Measurements from ENCODE around the gene ZDHHC12. TPM values are rescaled to one million over a fixed set of nuclear protein-coding genes. Genes with fewer than 3 reads are reported as not detected.

ZDHHC12 gene
- total RNA-seq, 1 donor from 2014 or later: 33.7 TPM

DNA sequence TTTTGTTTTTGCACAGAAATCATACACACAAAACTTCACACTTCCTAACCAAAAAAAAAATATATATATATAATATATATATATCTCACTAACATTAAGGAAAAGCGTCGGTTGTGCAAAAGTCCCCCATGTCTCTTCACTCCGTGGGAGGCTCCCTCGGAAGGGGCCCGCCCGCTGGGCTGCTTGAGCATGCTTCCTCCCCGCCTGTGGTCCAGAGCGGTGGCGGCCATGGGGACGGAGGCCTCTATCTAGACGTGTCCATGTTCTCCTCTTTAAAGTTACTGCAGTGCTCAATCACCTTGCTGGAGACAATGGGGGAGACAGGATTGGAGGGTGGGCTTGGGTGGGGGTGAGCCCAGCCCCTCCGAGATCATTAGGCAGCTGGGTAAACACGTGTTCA, 7.2 kb upstream of the ZDHHC12 start:
- no peak overlapping the region for H3K4me3 Mint-ChIP-seq (ENCODE audit: low read depth)
- no peak for DNase-seq (ENCODE audit: low spot score, unreplicated experiment)
- TF ChIP-seq, protein P1, sequence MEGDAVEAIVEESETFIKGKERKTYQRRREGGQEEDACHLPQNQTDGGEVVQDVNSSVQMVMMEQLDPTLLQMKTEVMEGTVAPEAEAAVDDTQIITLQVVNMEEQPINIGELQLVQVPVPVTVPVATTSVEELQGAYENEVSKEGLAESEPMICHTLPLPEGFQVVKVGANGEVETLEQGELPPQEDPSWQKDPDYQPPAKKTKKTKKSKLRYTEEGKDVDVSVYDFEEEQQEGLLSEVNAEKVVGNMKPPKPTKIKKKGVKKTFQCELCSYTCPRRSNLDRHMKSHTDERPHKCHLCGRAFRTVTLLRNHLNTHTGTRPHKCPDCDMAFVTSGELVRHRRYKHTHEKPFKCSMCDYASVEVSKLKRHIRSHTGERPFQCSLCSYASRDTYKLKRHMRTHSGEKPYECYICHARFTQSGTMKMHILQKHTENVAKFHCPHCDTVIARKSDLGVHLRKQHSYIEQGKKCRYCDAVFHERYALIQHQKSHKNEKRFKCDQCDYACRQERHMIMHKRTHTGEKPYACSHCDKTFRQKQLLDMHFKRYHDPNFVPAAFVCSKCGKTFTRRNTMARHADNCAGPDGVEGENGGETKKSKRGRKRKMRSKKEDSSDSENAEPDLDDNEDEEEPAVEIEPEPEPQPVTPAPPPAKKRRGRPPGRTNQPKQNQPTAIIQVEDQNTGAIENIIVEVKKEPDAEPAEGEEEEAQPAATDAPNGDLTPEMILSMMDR (IDR thresholded peaks at IDR 0.05; ENCODE audit: unreplicated experiment): no peak
- no peak overlapping the region for H3K27ac Mint-ChIP-seq
- H3K9me3 Mint-ChIP-seq (ENCODE audit: low read depth): no peaks in the 10 kb centered on the region
- peaks cover 5% of the 10 kb centered on the region for H3K36me3 Mint-ChIP-seq (ENCODE audit: insufficient read depth)
- H3K4me1 Mint-ChIP-seq (ENCODE audit: low read depth): no peaks in the 10 kb centered on the region
- no peaks in the 10 kb centered on the region for H3K27me3 Mint-ChIP-seq

DNA sequence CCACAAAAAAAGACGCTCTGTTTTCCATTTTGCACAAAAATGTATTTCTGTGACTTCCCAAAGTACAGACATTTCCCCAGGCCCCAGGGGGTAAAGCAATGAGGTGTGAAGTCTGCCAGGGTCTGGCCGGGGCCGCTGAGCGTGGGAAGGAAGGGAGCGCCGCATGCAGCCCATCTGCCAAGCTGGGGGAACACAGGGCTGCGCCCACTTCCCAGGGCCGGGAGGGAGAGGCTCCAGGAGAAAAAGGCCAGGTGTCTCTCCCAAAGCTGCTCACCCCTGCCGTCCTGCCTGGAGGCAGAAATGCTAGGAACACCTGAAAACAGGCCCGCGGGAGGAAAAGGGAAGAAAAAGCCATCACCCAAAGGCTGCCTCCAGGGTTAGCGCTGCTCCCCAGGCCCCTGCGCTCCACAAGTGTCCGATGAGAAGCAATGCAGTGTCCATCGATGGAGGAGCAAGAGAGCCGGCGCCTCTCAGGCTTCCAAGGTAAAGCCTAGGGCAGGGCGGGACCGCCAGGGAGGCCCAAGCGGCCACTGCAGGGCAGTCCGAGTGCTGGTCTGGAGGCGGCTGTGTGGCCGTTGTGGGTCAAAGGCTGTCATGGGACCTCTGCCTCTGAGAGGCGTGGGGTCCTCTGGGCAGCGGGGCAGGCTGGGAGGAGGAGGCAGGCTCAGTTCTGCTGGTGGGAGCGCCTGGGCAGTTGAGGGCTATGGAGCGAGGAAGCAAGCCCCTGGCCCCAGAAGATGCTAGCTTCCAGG, 6.0 kb upstream of the ZDHHC12 start:
- Mint-ChIP-seq H3K36me3 (ENCODE audit: insufficient read depth) (peaks cover 2% of the 10 kb centered on the region), H3K27me3 (no peaks in the 10 kb centered on the region), H3K4me1 (ENCODE audit: low read depth) (no peaks in the 10 kb centered on the region), H3K27ac (no peak overlapping the region), H3K9me3 (ENCODE audit: low read depth) (no peaks in the 10 kb centered on the region), H3K4me3 (ENCODE audit: low read depth) (no peak overlapping the region)
- DNase-seq (ENCODE audit: low spot score, unreplicated experiment): no peak
- TF ChIP-seq, protein P1 (IDR thresholded peaks at IDR 0.05; ENCODE audit: unreplicated experiment): no peak

DNA sequence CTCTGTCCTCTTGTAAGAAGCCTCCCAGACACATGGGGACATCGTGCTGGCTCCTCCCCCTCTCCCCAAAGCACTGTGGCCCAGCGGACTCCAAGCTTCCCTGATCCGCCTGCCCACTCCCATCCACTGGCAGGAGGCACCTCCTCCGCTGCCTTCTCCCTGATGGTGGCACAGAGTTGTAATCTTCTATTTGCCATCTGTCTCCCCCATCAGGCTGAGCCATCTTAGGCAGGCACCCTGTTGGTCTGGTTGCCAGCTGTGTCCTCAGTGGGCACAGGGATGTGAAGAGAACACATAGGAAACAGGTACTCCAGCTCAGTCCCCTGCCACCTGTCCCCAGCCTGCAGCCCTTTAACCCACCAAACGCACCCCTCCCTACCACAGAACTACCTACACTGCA, 5.4 kb upstream of the ZDHHC12 start:
- H3K27me3 Mint-ChIP-seq: no peaks in the 10 kb centered on the region

DNA sequence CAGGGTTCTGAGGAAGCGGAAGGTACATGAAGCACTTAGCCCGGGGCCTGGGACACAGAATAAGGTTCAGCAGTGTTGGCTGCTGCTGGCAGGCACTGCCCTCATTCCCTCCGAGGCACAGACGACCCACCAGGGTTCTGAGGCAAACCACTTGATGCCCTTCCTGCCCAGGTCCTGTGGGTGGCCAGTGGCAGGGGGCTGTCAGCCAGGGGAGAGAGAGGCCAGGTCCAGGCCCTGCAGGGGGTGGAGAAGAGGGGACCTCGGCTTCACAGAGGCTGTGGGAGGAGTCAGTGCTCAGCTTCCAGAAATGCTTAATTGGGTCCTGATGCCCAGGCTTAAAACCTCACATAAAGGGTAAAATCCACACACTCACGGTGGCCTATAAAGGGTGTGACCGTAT, 4.4 kb upstream of the ZDHHC12 start:
- Mint-ChIP-seq H3K27ac (no peak overlapping the region), H3K36me3 (ENCODE audit: insufficient read depth) (peaks cover 2% of the 10 kb centered on the region), H3K27me3 (no peaks in the 10 kb centered on the region), H3K4me1 (ENCODE audit: low read depth) (peaks cover 6% of the 10 kb centered on the region), H3K4me3 (ENCODE audit: low read depth) (no peak overlapping the region), H3K9me3 (ENCODE audit: low read depth) (no peaks in the 10 kb centered on the region)
- TF ChIP-seq, protein P1 (IDR thresholded peaks at IDR 0.05; ENCODE audit: unreplicated experiment): no peak
- DNase-seq (ENCODE audit: low spot score, unreplicated experiment): no peak

More for the DNA sequence above, 5.4 kb upstream of the ZDHHC12 start:
- TF ChIP-seq, protein P1 (IDR thresholded peaks at IDR 0.05; ENCODE audit: unreplicated experiment): no peak
- no peak for DNase-seq (ENCODE audit: low spot score, unreplicated experiment)
- Mint-ChIP-seq H3K9me3 (ENCODE audit: low read depth) (no peaks in the 10 kb centered on the region), H3K36me3 (ENCODE audit: insufficient read depth) (peaks cover 2% of the 10 kb centered on the region), H3K4me1 (ENCODE audit: low read depth) (peaks cover 2% of the 10 kb centered on the region), H3K4me3 (ENCODE audit: low read depth) (no peak overlapping the region), H3K27ac (no peak overlapping the region)

DNA sequence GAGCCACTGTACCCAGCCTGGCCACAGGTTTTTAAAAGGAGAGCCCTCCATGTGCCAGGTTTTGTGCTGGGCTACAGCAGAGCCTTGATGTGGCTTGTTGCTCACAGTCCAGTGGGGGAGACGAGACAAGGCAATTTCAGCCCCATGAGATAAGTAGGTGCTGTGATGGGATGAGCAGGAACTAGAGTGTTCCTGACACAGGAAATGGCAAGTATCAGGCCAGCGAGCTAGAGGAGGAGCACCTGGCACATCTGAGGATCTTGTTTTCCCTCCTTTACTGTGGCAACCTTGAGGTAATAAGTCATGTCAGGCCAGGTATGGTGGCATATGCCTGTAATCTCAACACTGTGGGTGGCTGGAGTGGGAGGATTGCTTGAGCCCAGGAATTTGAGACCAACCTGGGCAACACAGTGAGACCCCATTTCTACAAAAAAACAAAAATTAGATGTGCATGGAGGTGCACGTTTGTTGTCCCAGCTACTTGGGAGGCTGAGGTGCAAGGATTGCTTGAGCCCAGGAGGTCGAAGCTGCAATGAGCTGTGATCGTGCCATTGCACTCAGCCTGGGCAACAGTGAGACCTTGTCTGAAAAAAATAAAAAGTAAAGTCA, 3.8 kb upstream of the ZDHHC12 start:
- Mint-ChIP-seq H3K4me1 (ENCODE audit: low read depth) (peaks cover 11% of the 10 kb centered on the region), H3K27ac (no peak overlapping the region), H3K4me3 (ENCODE audit: low read depth) (no peak overlapping the region), H3K36me3 (ENCODE audit: insufficient read depth) (no peaks in the 10 kb centered on the region), H3K27me3 (no peaks in the 10 kb centered on the region), H3K9me3 (ENCODE audit: low read depth) (no peaks in the 10 kb centered on the region)
- no peak for DNase-seq (ENCODE audit: low spot score, unreplicated experiment)
- TF ChIP-seq, protein P1 (IDR thresholded peaks at IDR 0.05; ENCODE audit: unreplicated experiment): no peak

All from progenitor cell of endocrine pancreas (in vitro differentiated cells).